ENCODE measurements around the gene OR6X1. TPM values are rescaled to one million over a fixed set of nuclear protein-coding genes. Genes with fewer than 3 reads are reported as not detected.
"Not testable (repeated sequence)": the region's sequence is repeated elsewhere in the genome, so short reads cannot be mapped to it uniquely, and the experiment has no call there.

Gene OR6X1
- total RNA-seq, 1 experiment from 2014 or later: not detected

- no peak for DNase-seq (ENCODE audit: extremely low read depth, low read depth)
Observed at GRCh38 chr11:123755813-123756212, 1.5 kb upstream of the OR6X1 start.

GRCh38 chr11:123755344-123755743, 1.0 kb upstream of the OR6X1 start:
- no peak for DNase-seq (ENCODE audit: extremely low read depth, low read depth)

GRCh38 chr11:123753110-123753509, 1.2 kb downstream of the OR6X1 start:
- no peak for DNase-seq (ENCODE audit: extremely low read depth, low read depth)

GRCh38 chr11:123751781-123752180, 2.5 kb downstream of the OR6X1 start:
- DNase-seq (ENCODE audit: extremely low read depth, low read depth): no peak

GRCh38 chr11:123748349-123748748, 6.0 kb downstream of the OR6X1 start:
- not testable (repeated sequence) for DNase-seq (ENCODE audit: extremely low read depth, low read depth)

GRCh38 chr11:123745764-123746451, 8.4 kb downstream of the OR6X1 start:
- DNase-seq (ENCODE audit: extremely low read depth, low read depth): no peak

- DNase-seq (ENCODE audit: extremely low read depth, low read depth): no peak
Observed at GRCh38 chr11:123742724-123743120, 11.6 kb downstream of the OR6X1 start.

GRCh38 chr11:123742031-123742723, 12.1 kb downstream of the OR6X1 start:
- DNase-seq (ENCODE audit: extremely low read depth, low read depth): no peak

- DNase-seq (ENCODE audit: extremely low read depth, low read depth): peak; percentile 80
Observed at GRCh38 chr11:123741159-123742030, 12.9 kb downstream of the OR6X1 start, which contains the start of gene ZNF202. ZNF202 (minus strand) TSS chr11:123741660; CDS start chr11:123730888, 10,772 bp downstream.

- no peak for DNase-seq (ENCODE audit: extremely low read depth, low read depth)
Observed at GRCh38 chr11:123740787-123741158, 13.5 kb downstream of the OR6X1 start.

- DNase-seq (ENCODE audit: extremely low read depth, low read depth): no peak
Observed at GRCh38 chr11:123738374-123738773, 15.9 kb downstream of the OR6X1 start.

- no peak for DNase-seq (ENCODE audit: extremely low read depth, low read depth)
Observed at GRCh38 chr11:123736769-123737168, 17.5 kb downstream of the OR6X1 start.

- no peak for DNase-seq (ENCODE audit: extremely low read depth, low read depth)
Observed at GRCh38 chr11:123729602-123730001, 24.7 kb downstream of the OR6X1 start.

GRCh38 chr11:123725995-123726655, 28.2 kb downstream of the OR6X1 start:
- DNase-seq (ENCODE audit: extremely low read depth, low read depth): no peak

GRCh38 chr11:123719452-123719851, 34.9 kb downstream of the OR6X1 start:
- DNase-seq (ENCODE audit: extremely low read depth, low read depth): peak; percentile 34

- DNase-seq (ENCODE audit: extremely low read depth, low read depth): no peak
Observed at GRCh38 chr11:123718469-123718868, 35.8 kb downstream of the OR6X1 start.

- DNase-seq (ENCODE audit: extremely low read depth, low read depth): no peak
Observed at GRCh38 chr11:123718063-123718462, 36.3 kb downstream of the OR6X1 start.

GRCh38 chr11:123712627-123713026, 41.7 kb downstream of the OR6X1 start:
- not testable (repeated sequence) for DNase-seq (ENCODE audit: extremely low read depth, low read depth)

- peak; percentile 64 for DNase-seq (ENCODE audit: extremely low read depth, low read depth)
Observed at GRCh38 chr11:123707606-123708205, 46.6 kb downstream of the OR6X1 start.

GRCh38 chr11:123707206-123707605, 47.1 kb downstream of the OR6X1 start:
- DNase-seq (ENCODE audit: extremely low read depth, low read depth): no peak

Measured in NCI-H460 (cell line).